ENCODE results near the gene CPEB4.
A peak's percentile ranks its signal among the peaks of the same experiment; 100 is the strongest.

Gene CPEB4

DNA sequence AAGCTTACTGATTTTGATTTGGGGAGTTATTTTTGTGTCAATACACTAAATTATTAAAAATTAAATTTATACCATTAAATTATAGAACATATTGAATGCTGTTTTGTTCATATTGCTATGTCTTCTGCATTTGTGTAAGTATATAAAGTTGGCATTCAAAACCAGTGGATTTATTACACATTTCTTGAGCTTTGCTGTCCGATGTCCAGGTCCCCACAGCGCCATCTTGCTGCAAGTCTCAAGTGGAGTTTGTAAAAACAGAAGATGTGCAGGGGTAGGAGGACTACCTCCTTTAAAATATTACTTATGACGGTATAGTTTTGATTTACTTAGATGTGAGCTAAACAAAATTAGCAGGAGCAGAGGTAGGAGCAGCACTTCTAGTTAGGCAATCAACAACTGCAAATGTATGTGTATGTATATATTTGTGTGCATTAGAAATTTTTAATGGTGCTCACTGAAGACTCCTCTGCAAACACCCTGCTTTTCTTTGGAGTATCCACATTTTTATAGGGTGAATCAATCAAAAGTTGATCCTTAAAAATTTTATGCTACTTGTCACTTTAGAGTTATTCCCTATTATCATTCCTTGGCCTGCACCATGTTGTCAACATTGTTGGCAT is 37.4 kb downstream of the CPEB4 start:
- Histone ChIP-seq H3K9me3 (ENCODE audit: low read depth, low read length) (no peaks in the 10 kb centered on the region), H3K36me3 (ENCODE audit: insufficient read depth, low read length) (0 out of 2 replicates have a peak, but pooled peaks cover 4% of the 10 kb centered on the region), H3K9ac (ENCODE audit: insufficient read length) (no peak overlapping the region), H3K4me3 (no peak overlapping the region), H3K27ac (peak overlapping the region; percentile 62)
- no peak for DNase-seq (ENCODE audit: low read depth, low spot score)
- no peak for TF ChIP-seq EZH2 (IDR thresholded peaks at IDR 0.05)
- no peak for TF ChIP-seq POLR2AphosphoS5 (IDR thresholded peaks at IDR 0.05; ENCODE audit: borderline replicate concordance, low read depth, low read length)
- TF ChIP-seq FOXP2 (optimal IDR thresholded peaks at IDR 0.05; ENCODE audit: control extremely low read depth, extremely low read length, insufficient read depth) = no peak

DNA sequence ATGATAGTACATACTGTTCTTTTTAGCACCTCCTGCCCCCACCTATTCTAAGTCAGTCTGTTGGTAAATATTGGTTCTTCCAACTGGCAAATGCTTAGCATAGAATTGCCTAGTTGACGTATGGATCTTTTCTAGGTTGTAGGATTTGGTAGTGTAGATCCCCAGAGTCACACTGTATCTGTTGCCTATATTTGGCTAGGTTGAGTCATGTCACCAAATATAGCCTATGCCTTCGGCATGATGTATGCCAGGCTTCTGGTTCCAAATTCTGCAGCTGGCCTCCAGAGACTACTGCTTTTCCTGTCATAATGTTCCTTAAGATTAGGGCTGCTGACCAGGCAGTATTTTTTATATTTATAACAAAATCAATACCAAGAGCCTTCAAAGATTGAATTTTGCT is 38.2 kb downstream of the CPEB4 start:
- H3K4me3 ChIP-seq = no peak overlapping the region
- H3K27ac ChIP-seq = peak overlapping the region; percentile 62; the same call in 1 of the 2 replicates
- DNase-seq (ENCODE audit: low read depth, low spot score) = no peak
- no peak overlapping the region for H3K9ac ChIP-seq (ENCODE audit: insufficient read length)
- TF ChIP-seq EZH2 (IDR thresholded peaks at IDR 0.05) (no peak), POLR2AphosphoS5 (IDR thresholded peaks at IDR 0.05; ENCODE audit: borderline replicate concordance, low read depth, low read length) (no peak)
- no peaks in the 10 kb centered on the region for H3K9me3 ChIP-seq (ENCODE audit: low read depth, low read length)
- H3K36me3 ChIP-seq (ENCODE audit: insufficient read depth, low read length) = 0 out of 2 replicates have a peak, but pooled peaks cover 4% of the 10 kb centered on the region

DNA sequence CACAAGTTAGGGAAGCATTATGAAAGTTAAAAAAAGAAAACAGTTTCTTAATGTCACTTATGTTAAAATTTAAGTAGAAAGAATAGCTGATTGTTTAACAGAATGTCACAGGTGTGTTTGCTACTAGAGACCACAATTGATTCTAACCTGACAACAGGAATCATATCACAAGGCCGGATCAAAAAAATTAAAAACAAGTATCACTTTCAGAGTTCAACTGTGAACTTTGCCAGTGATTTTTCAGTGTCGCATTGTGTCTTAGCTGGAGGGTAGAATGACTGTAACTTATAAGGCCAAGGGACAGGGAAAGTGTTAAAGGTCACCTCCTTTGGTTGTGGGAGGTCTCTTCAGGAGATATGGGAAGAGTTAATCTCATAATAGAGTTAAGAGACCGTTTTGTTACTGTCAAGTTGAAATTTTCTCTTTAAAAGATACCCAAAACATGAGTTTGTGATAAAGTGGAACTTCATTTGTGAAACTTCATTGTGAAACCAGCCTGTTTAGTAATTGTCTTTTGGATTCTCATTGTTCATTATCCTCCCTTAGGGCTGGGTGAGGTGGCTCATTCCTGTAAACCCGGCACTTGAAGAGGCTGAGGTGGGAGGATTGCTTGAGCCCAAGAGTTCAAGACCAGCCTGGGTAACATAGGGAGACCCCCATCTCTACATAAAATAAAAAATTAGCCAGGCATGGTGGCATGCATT is 40.9 kb downstream of the CPEB4 start:
- Histone ChIP-seq H3K9me3 (ENCODE audit: low read depth, low read length) (no peaks in the 10 kb centered on the region), H3K9ac (ENCODE audit: insufficient read length) (no peak overlapping the region), H3K27ac (no peak overlapping the region), H3K36me3 (ENCODE audit: insufficient read depth, low read length) (peaks cover 7% of the 10 kb centered on the region; the same call in 1 of the 2 replicates), H3K4me3 (no peak overlapping the region)
- DNase-seq (ENCODE audit: low read depth, low spot score) = no peak
- no peak for TF ChIP-seq POLR2AphosphoS5 (IDR thresholded peaks at IDR 0.05; ENCODE audit: borderline replicate concordance, low read depth, low read length)
- TF ChIP-seq FOXP2 (optimal IDR thresholded peaks at IDR 0.05; ENCODE audit: control extremely low read depth, extremely low read length, insufficient read depth) = no peak
- no peak for TF ChIP-seq EZH2 (IDR thresholded peaks at IDR 0.05)

DNA sequence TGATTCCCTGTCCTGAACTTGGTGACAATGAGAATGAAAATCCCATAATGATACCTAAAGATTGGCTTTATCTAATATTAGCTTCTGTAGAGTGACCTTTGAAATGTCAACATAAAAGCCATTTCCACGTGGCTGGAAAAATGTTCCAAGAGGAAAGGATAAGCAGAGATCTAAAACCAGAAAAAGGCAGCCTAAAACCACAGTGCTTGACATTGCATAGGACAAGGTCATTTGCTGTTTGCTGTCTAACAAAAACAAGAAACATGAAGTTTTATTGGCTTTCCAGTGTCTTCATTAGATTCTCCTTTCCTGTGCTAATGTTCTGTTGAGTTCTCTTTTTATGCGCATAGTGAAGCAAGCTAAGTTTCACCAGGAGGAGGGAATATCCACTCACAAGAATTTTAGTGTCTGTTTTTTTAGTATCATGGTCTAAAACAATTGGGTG is 44.6 kb downstream of the CPEB4 start:
- no peak for DNase-seq (ENCODE audit: low read depth, low spot score)
- no peak overlapping the region for H3K9ac ChIP-seq (ENCODE audit: insufficient read length)
- H3K4me3 ChIP-seq = no peak overlapping the region

DNA sequence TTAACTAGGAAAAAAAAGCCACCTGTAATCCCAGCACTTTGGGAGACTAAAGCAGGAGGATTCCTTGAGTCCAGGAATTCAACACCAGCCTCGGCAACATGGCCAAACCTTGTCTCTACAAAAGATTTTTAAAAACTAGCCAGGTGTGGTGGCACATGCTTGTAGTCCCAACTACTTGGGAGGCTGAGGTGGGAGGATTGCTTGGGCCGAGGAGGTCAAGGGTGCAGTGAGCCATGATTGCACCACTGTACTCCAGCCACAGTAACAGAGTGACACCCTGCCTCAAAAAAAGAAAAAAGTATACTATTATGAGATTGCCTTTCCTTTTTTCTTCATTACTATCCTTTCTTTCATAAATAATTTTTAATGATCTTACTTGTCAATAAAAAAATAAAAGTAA is 45.8 kb downstream of the CPEB4 start:
- Histone ChIP-seq H3K36me3 (ENCODE audit: insufficient read depth, low read length) (peaks cover 3% of the 10 kb centered on the region; the same call in 1 of the 2 replicates), H3K27ac (no peak overlapping the region), H3K9me3 (ENCODE audit: low read depth, low read length) (no peaks in the 10 kb centered on the region), H3K4me3 (no peak overlapping the region), H3K9ac (ENCODE audit: insufficient read length) (no peak overlapping the region)
- DNase-seq (ENCODE audit: low read depth, low spot score) = no peak
- TF ChIP-seq POLR2AphosphoS5 (IDR thresholded peaks at IDR 0.05; ENCODE audit: borderline replicate concordance, low read depth, low read length) = no peak
- TF ChIP-seq EZH2 (IDR thresholded peaks at IDR 0.05) = no peak
- TF ChIP-seq FOXP2 (optimal IDR thresholded peaks at IDR 0.05; ENCODE audit: control extremely low read depth, extremely low read length, insufficient read depth) = no peak

More for the DNA sequence above, 44.6 kb downstream of the CPEB4 start:
- Histone ChIP-seq H3K36me3 (ENCODE audit: insufficient read depth, low read length) (peaks cover 7% of the 10 kb centered on the region; the same call in 1 of the 2 replicates), H3K9me3 (ENCODE audit: low read depth, low read length) (no peaks in the 10 kb centered on the region), H3K27ac (peak overlapping the region; percentile 32; the same call in 1 of the 2 replicates)
- TF ChIP-seq POLR2AphosphoS5 (IDR thresholded peaks at IDR 0.05; ENCODE audit: borderline replicate concordance, low read depth, low read length) (no peak), EZH2 (IDR thresholded peaks at IDR 0.05) (no peak), FOXP2 (optimal IDR thresholded peaks at IDR 0.05; ENCODE audit: control extremely low read depth, extremely low read length, insufficient read depth) (no peak)

DNA sequence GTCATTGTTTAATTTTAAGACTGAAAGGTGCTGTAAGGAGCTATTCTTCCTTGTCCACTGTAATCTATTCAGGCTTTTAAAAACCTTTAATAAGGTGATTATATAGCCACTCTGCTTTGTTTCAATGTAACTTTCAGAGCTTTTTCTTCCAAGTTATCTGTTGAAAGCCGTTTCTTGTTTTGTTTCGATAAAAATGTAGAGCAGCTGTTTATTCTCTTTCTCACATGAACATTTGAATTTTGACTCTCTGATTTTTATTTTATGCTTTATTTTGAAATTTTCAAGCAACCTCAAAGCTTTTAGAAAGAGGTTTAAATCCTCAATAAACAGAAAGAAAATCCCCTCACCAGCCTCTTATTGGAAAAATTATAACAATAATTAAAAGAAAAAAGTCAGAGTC is 47.2 kb downstream of the CPEB4 start:
- H3K9ac ChIP-seq (ENCODE audit: insufficient read length) = no peak overlapping the region
- H3K36me3 ChIP-seq (ENCODE audit: insufficient read depth, low read length) = peaks cover 3% of the 10 kb centered on the region; the same call in 1 of the 2 replicates
- no peaks in the 10 kb centered on the region for H3K9me3 ChIP-seq (ENCODE audit: low read depth, low read length)
- H3K27ac ChIP-seq = no peak overlapping the region
- DNase-seq (ENCODE audit: low read depth, low spot score) = no peak
- H3K4me3 ChIP-seq = no peak overlapping the region
- no peak for TF ChIP-seq EZH2 (IDR thresholded peaks at IDR 0.05)
- TF ChIP-seq POLR2AphosphoS5 (IDR thresholded peaks at IDR 0.05; ENCODE audit: borderline replicate concordance, low read depth, low read length) = no peak
- no peak for TF ChIP-seq FOXP2 (optimal IDR thresholded peaks at IDR 0.05; ENCODE audit: control extremely low read depth, extremely low read length, insufficient read depth)

DNA sequence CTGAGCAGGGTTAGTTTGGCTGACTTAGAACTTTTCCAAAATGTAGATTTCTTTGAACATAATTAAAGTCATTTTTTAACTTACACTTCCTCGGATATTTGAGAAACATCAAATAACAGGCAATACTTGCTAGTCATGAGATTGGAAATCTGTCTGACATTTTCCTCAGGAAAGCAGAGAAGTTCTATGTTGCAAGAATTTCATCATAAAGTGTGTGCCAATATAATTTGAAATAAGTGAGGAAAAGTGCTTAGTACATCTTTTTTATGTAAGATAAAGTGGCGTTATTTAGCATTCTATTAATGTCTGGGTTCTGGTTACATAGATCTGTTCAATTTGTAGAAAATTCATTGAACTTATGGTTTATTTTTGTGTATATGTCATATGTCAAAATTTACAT is 52.1 kb downstream of the CPEB4 start:
- Histone ChIP-seq H3K9me3 (ENCODE audit: low read depth, low read length) (no peaks in the 10 kb centered on the region), H3K4me3 (peak overlapping the region; percentile 58), H3K36me3 (ENCODE audit: insufficient read depth, low read length) (no peaks in the 10 kb centered on the region), H3K27ac (peak overlapping the region; percentile 98), H3K9ac (ENCODE audit: insufficient read length) (peak overlapping the region; percentile 66)
- TF ChIP-seq EZH2 (IDR thresholded peaks at IDR 0.05) = no peak
- TF ChIP-seq POLR2AphosphoS5 (IDR thresholded peaks at IDR 0.05; ENCODE audit: borderline replicate concordance, low read depth, low read length) = peak; percentile 30; the same call in 1 of the 2 replicates
- no peak for DNase-seq (ENCODE audit: low read depth, low spot score)

DNA sequence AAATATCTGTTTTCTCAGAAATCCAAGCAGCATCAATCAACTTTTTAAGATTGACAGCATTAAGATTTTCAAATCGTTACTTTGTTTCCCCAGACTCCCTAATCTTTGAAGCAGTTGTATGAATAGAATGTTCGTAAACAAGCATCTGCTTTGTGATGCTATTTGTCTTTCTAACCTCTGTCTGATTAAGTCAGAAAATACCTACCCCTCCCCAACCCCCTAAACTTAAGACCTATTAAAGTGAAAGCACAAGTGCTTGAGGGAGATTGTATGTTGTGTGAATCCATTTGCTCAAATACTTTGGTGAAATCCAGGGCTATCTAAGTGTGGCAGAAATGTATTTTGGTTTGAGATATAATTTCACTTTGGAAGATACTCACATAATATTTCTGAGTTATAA is 53.0 kb downstream of the CPEB4 start:
- Histone ChIP-seq H3K9ac (ENCODE audit: insufficient read length) (peak overlapping the region; percentile 28), H3K36me3 (ENCODE audit: insufficient read depth, low read length) (no peaks in the 10 kb centered on the region), H3K27ac (peak overlapping the region; percentile 98), H3K4me3 (peak overlapping the region; percentile 58), H3K9me3 (ENCODE audit: low read depth, low read length) (no peaks in the 10 kb centered on the region)
- TF ChIP-seq POLR2AphosphoS5 (IDR thresholded peaks at IDR 0.05; ENCODE audit: borderline replicate concordance, low read depth, low read length) (no peak), EZH2 (IDR thresholded peaks at IDR 0.05) (no peak), FOXP2 (optimal IDR thresholded peaks at IDR 0.05; ENCODE audit: control extremely low read depth, extremely low read length, insufficient read depth) (no peak)
- DNase-seq (ENCODE audit: low read depth, low spot score) = no peak
